Keratinocyte (primary cell): ENCODE measurements around the gene GAS6.

Source experiments
- CTCF ChIP-seq, 3 experiments: IDR thresholded peaks in 1 of 3; conservative IDR thresholded peaks in 1 of 3; optimal IDR thresholded peaks in 1 of 3; 2 replicates in 2 of 3; 3 replicates in 1 of 3; pipeline versions ENCODE3 to v1.5.1; 2011; ENCODE audit warnings: low read length in 3 of 3, mild to moderate bottlenecking in 3 of 3, moderate library complexity in 2 of 3, control low read depth in 1 of 3, inconsistent platforms in 1 of 3; ENCODE audit not compliant: insufficient read depth in 2 of 3; ENCODE audit errors: extremely low read depth in 1 of 3
- EZH2 ChIP-seq: IDR thresholded peaks from one replicate; pipeline ENCODE4 v1.6.1; 2012; ENCODE audit warnings: inconsistent platforms, mild to moderate bottlenecking, low read length, moderate library complexity

DNA sequence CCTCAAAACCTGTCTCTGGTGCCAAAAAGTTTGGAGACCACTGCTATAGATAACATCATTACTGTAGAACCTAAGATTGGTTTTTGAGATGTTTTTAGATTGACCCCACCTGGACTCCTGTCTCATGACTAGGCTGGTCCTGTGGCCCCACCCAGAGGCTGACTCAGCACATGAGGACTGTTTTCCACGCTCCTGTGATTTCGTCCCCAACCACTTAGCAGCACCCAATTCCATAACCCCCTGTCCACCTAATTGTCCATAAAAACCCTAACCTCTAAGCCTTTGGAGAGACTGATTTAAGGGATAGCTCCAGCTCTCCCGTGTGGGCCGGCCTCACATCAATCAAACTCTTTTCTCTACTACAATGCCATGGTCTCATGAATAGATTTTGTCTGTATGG lies 25.6 kb upstream of the GAS6 start:
- peak in 1 of 3 experiments; percentile 16 for TF ChIP-seq CTCF (optimal IDR thresholded peaks at IDR 0.05 in 1 of 3, IDR thresholded peaks at IDR 0.05 in 1 of 3, conservative IDR thresholded peaks at IDR 0.05 in 1 of 3; ENCODE audit: extremely low read depth in 1 of 3, insufficient read depth in 2 of 3, low read length in 3 of 3)
- no peak for TF ChIP-seq EZH2
